Muscle of leg (tissue), 11 donors: ENCODE results near the gene ELMO1. TPM values are rescaled to one million over a fixed set of nuclear protein-coding genes. Genes with fewer than 3 reads are reported as not detected.
A peak's percentile ranks its signal among the peaks of the same experiment; 100 is the strongest.

Experiments
- DNase-seq: peaks from one replicate; pipeline ENCODE4 v3.0.0; 2013
- H3K27ac ChIP-seq: one replicate; pipeline ENCODE4 v1.5.1; 2013; ENCODE audit warnings: mild to moderate bottlenecking, low read length, control low read depth
- H3K27me3 ChIP-seq: one replicate; pipeline ENCODE4 v1.6.1; 2013; ENCODE audit warnings: low read length; ENCODE audit not compliant: control insufficient read depth, insufficient read depth
- H3K36me3 ChIP-seq: one replicate; pipeline ENCODE4 v1.6.1; 2013; ENCODE audit warnings: low read length; ENCODE audit not compliant: control insufficient read depth, insufficient read depth
- H3K4me1 ChIP-seq: one replicate; pipeline ENCODE4 v1.6.1; 2013; ENCODE audit warnings: low read length; ENCODE audit not compliant: control insufficient read depth, insufficient read depth
- H3K4me3 ChIP-seq: one replicate; pipeline ENCODE4 v1.5.1; 2013; ENCODE audit warnings: low read length, control low read depth
- H3K9me3 ChIP-seq: replicated peaks from 2 replicates; pipeline ENCODE4 v1.6.1; 2013; ENCODE audit warnings: low read depth, low read length; ENCODE audit not compliant: control insufficient read depth
- WGBS: methylation state at CpG from one replicate; pipeline ENCODE4 v1.1.5; 2013; ENCODE audit warnings: missing lambda C conversion rate; ENCODE audit not compliant: insufficient coverage; 5-methylcytosine and 5-hydroxymethylcytosine counted together
- polyA plus RNA-seq, 8 donors: library from polyadenylated mRNA; unstranded; fragments of 120-200 nt; gene quantifications; one replicate each; pipeline versions ENCODE4 v1.2.1 to v1.2.3, GENCODE V29; 2013; ENCODE audit warnings: inconsistent platforms in 1 of 8, low replicate concordance in 1 of 8; ENCODE audit not compliant: insufficient read length in 8 of 8, insufficient read depth in 1 of 8
- total RNA-seq: library from RNA; stranded (reverse); fragments of 120-200 nt; gene quantifications from one replicate; pipeline ENCODE4 v1.2.4, GENCODE V29; 2013

ELMO1 gene
- total and polyA plus RNA-seq, 9 donors: 20.3 to 40.7 (median 25.0) TPM

GRCh38 chr7:37083311-37084096 lies 365.2 kb downstream of the ELMO1 start:
- H3K4me1 ChIP-seq: peaks cover 15% of the 10 kb centered on the region
- no peaks in the 10 kb centered on the region for H3K9me3 ChIP-seq
- 25% methylated on average over 4 of the region's 5 CpGs for WGBS
- H3K27me3 ChIP-seq: no peaks in the 10 kb centered on the region
- peak; percentile 98 for DNase-seq
- peak overlapping the region; percentile 43 for H3K27ac ChIP-seq
- H3K36me3 ChIP-seq: no peaks in the 10 kb centered on the region
- H3K4me3 ChIP-seq: no peak overlapping the region

GRCh38 chr7:37081436-37081835 lies 367.2 kb downstream of the ELMO1 start:
- peak; percentile 40 for DNase-seq
- Histone ChIP-seq H3K27ac (no peak overlapping the region), H3K4me1 (peaks cover 15% of the 10 kb centered on the region), H3K36me3 (no peaks in the 10 kb centered on the region), H3K4me3 (no peak overlapping the region), H3K27me3 (no peaks in the 10 kb centered on the region), H3K9me3 (no peaks in the 10 kb centered on the region)
- no CpG with 5 or more reads among the region's 4 CpGs for WGBS

GRCh38 chr7:37079420-37079819 lies 369.2 kb downstream of the ELMO1 start:
- peaks cover 15% of the 10 kb centered on the region for H3K4me1 ChIP-seq
- no peaks in the 10 kb centered on the region for H3K9me3 ChIP-seq
- no peak overlapping the region for H3K4me3 ChIP-seq
- no peak for DNase-seq
- H3K27ac ChIP-seq: no peak overlapping the region
- H3K36me3 ChIP-seq: no peaks in the 10 kb centered on the region
- H3K27me3 ChIP-seq: no peaks in the 10 kb centered on the region
- WGBS: 100% methylated on average over 1 of the region's 1 CpG

GRCh38 chr7:37076668-37077067 lies 372.0 kb downstream of the ELMO1 start:
- H3K4me3 ChIP-seq: no peak overlapping the region
- DNase-seq: no peak
- no peaks in the 10 kb centered on the region for H3K9me3 ChIP-seq
- no peak overlapping the region for H3K27ac ChIP-seq
- no peaks in the 10 kb centered on the region for H3K27me3 ChIP-seq
- 93% methylated on average over 5 of the region's 5 CpGs for WGBS
- no peaks in the 10 kb centered on the region for H3K4me1 ChIP-seq
- no peaks in the 10 kb centered on the region for H3K36me3 ChIP-seq

GRCh38 chr7:37074370-37074769 lies 374.3 kb downstream of the ELMO1 start:
- WGBS: 69% methylated on average over 3 of the region's 4 CpGs
- H3K4me1 ChIP-seq: no peaks in the 10 kb centered on the region
- DNase-seq: no peak
- H3K27me3 ChIP-seq: no peaks in the 10 kb centered on the region
- no peak overlapping the region for H3K4me3 ChIP-seq
- no peaks in the 10 kb centered on the region for H3K9me3 ChIP-seq
- H3K36me3 ChIP-seq: no peaks in the 10 kb centered on the region
- H3K27ac ChIP-seq: no peak overlapping the region

GRCh38 chr7:37071124-37071523 lies 377.5 kb downstream of the ELMO1 start:
- no CpG with 5 or more reads among the region's 2 CpGs for WGBS
- no peaks in the 10 kb centered on the region for H3K9me3 ChIP-seq
- no peak for DNase-seq

GRCh38 chr7:37070471-37070870 lies 378.2 kb downstream of the ELMO1 start:
- Histone ChIP-seq H3K4me3 (no peak overlapping the region), H3K27ac (no peak overlapping the region), H3K36me3 (no peaks in the 10 kb centered on the region), H3K9me3 (no peaks in the 10 kb centered on the region), H3K27me3 (no peaks in the 10 kb centered on the region), H3K4me1 (peaks cover 4% of the 10 kb centered on the region)
- 67% methylated on average over 1 of the region's 3 CpGs for WGBS
- no peak for DNase-seq

More at GRCh38 chr7:37071124-37071523, 377.5 kb downstream of the ELMO1 start:
- Histone ChIP-seq H3K36me3 (no peaks in the 10 kb centered on the region), H3K4me3 (no peak overlapping the region), H3K27ac (no peak overlapping the region), H3K27me3 (no peaks in the 10 kb centered on the region), H3K4me1 (peaks cover 4% of the 10 kb centered on the region)

GRCh38 chr7:37070031-37070430 lies 378.6 kb downstream of the ELMO1 start:
- no peak for DNase-seq
- no peak overlapping the region for H3K27ac ChIP-seq
- peaks cover 4% of the 10 kb centered on the region for H3K4me1 ChIP-seq
- H3K4me3 ChIP-seq: no peak overlapping the region
- H3K9me3 ChIP-seq: no peaks in the 10 kb centered on the region
- no peaks in the 10 kb centered on the region for H3K36me3 ChIP-seq
- H3K27me3 ChIP-seq: no peaks in the 10 kb centered on the region
- no CpG with 5 or more reads among the region's 2 CpGs for WGBS

- DNase-seq: no peak
- no peaks in the 10 kb centered on the region for H3K27me3 ChIP-seq
- WGBS: no CpG with 5 or more reads among the region's 2 CpGs
- peak overlapping the region; percentile 39 for H3K27ac ChIP-seq
- peaks cover 4% of the 10 kb centered on the region for H3K4me1 ChIP-seq
- no peaks in the 10 kb centered on the region for H3K9me3 ChIP-seq
- no peak overlapping the region for H3K4me3 ChIP-seq
- H3K36me3 ChIP-seq: no peaks in the 10 kb centered on the region
These were observed 379.3 kb downstream of the ELMO1 start for GRCh38 chr7:37069336-37069735.

- H3K27ac ChIP-seq: peak overlapping the region; percentile 68
- H3K36me3 ChIP-seq: no peaks in the 10 kb centered on the region
- H3K9me3 ChIP-seq: no peaks in the 10 kb centered on the region
- no peak overlapping the region for H3K4me3 ChIP-seq
- no CpG with 5 or more reads among the region's 1 CpG for WGBS
- no peaks in the 10 kb centered on the region for H3K27me3 ChIP-seq
- peak; percentile 24 for DNase-seq
- H3K4me1 ChIP-seq: peaks cover 4% of the 10 kb centered on the region
These were observed 379.8 kb downstream of the ELMO1 start for GRCh38 chr7:37068902-37069301.
